DND-41 (cell line): ENCODE results near the gene MRTFA.

Source experiments
- ATAC-seq: fragments of 200-7000 bp; cut with Tn5 transposase; 3 replicates; pipeline ENCODE4 v1.9.1; 2021; ENCODE audit warnings: low read depth; ENCODE audit not compliant: insufficient read depth
- DNase-seq: peaks from one replicate; pipeline ENCODE4 v3.0.0-alpha.2; 2020
- H2AFZ ChIP-seq: 2 replicates; pipeline ENCODE4 v1.6.0; 2012; ENCODE audit warnings: low read depth, low read length
- H3K27ac ChIP-seq: 2 replicates; pipeline ENCODE4 v1.5.1; 2012; ENCODE audit warnings: low read length, inconsistent platforms
- H3K27me3 ChIP-seq: fragments of 200-600 bp; sonication (generic); 2 replicates; pipeline ENCODE4 v1.6.0; 2012; ENCODE audit warnings: low read length, mild to moderate bottlenecking, inconsistent platforms; ENCODE audit not compliant: insufficient read depth, poor library complexity
- H3K36me3 ChIP-seq: 2 replicates; pipeline ENCODE4 v1.5.1; 2012; ENCODE audit warnings: low read length, inconsistent platforms; ENCODE audit not compliant: insufficient read depth
- H3K4me1 ChIP-seq: 2 replicates; pipeline ENCODE4 v1.5.1; 2012; ENCODE audit warnings: mild to moderate bottlenecking, low read length; ENCODE audit not compliant: insufficient read depth
- H3K4me2 ChIP-seq: 2 replicates; pipeline ENCODE4 v1.6.0; 2012; ENCODE audit warnings: mild to moderate bottlenecking, moderate library complexity, low read length, inconsistent platforms; ENCODE audit not compliant: insufficient read depth
- H3K4me3 ChIP-seq, 2 experiments: fragments of 200-600 bp in 1 of 2; shearing (Covaris generic) in 1 of 2; 2 replicates each; pipeline ENCODE4 v1.5.1; 2012 to 2016; ENCODE audit warnings: inconsistent platforms in 2 of 2, low read length in 2 of 2, mild to moderate bottlenecking in 2 of 2, low read depth in 1 of 2, moderate library complexity in 1 of 2
- H3K79me2 ChIP-seq: 2 replicates; pipeline ENCODE4 v1.6.0; 2012; ENCODE audit warnings: low read length, inconsistent platforms; ENCODE audit not compliant: insufficient read depth
- H3K9ac ChIP-seq: 2 replicates; pipeline ENCODE4 v1.6.0; 2012; ENCODE audit warnings: low read depth, mild to moderate bottlenecking, inconsistent platforms, low read length, moderate library complexity
- H3K9me3 ChIP-seq: 2 replicates; pipeline ENCODE4 v1.5.1; 2012; ENCODE audit warnings: low read length, moderate library complexity, mild to moderate bottlenecking, inconsistent platforms; ENCODE audit not compliant: insufficient read depth, severe bottlenecking
- H4K20me1 ChIP-seq: 2 replicates; pipeline ENCODE4 v1.6.0; 2012; ENCODE audit warnings: low read length; ENCODE audit not compliant: insufficient read depth
- CTCF ChIP-seq: IDR thresholded peaks from 2 replicates; pipeline ENCODE4 v1.5.1; 2012; ENCODE audit warnings: borderline replicate concordance, low read length, moderate library complexity, mild to moderate bottlenecking; ENCODE audit not compliant: poor library complexity, severe bottlenecking; ENCODE audit errors: extremely low read depth
- EZH2 ChIP-seq: IDR thresholded peaks from 3 replicates; pipeline ENCODE4 v1.6.1; 2012; ENCODE audit warnings: borderline replicate concordance, low read depth, mild to moderate bottlenecking, moderate library complexity, low read length, inconsistent platforms; ENCODE audit not compliant: severe bottlenecking

Gene MRTFA

GRCh38 chr22:40429481-40429880, 207.0 kb downstream of the MRTFA start:
- Histone ChIP-seq H3K4me3 (no peak overlapping the region), H3K27ac (no peak overlapping the region), H2AFZ (no peak overlapping the region), H3K4me1 (no peaks in the 10 kb centered on the region), H4K20me1 (peaks cover 8% of the 10 kb centered on the region; the same call in 1 of the 2 replicates), H3K36me3 (peaks cover 76% of the 10 kb centered on the region), H3K27me3 (no peaks in the 10 kb centered on the region), H3K4me2 (no peak overlapping the region), H3K9me3 (no peaks in the 10 kb centered on the region), H3K9ac (no peak overlapping the region), H3K79me2 (no peaks in the 10 kb centered on the region)
- ATAC-seq, result no peak
- TF ChIP-seq EZH2, result no peak
- no peak for TF ChIP-seq CTCF
- no peak for DNase-seq

GRCh38 chr22:40428796-40429195, 207.7 kb downstream of the MRTFA start:
- H3K27me3 ChIP-seq, result no peaks in the 10 kb centered on the region
- H3K9ac ChIP-seq, result no peak overlapping the region
- TF ChIP-seq EZH2, result no peak
- TF ChIP-seq CTCF, result no peak
- H3K27ac ChIP-seq, result no peak overlapping the region
- H3K4me3 ChIP-seq, result no peak overlapping the region
- ATAC-seq (no peak), DNase-seq (no peak)
- H3K36me3 ChIP-seq, result peaks cover 79% of the 10 kb centered on the region
- no peak overlapping the region for H2AFZ ChIP-seq
- H3K4me1 ChIP-seq, result no peaks in the 10 kb centered on the region
- H3K79me2 ChIP-seq, result no peaks in the 10 kb centered on the region
- H3K4me2 ChIP-seq, result no peak overlapping the region
- H4K20me1 ChIP-seq, result peaks cover 8% of the 10 kb centered on the region; the same call in 1 of the 2 replicates
- no peaks in the 10 kb centered on the region for H3K9me3 ChIP-seq

GRCh38 chr22:40426594-40427333, 209.8 kb downstream of the MRTFA start:
- no peak overlapping the region for H2AFZ ChIP-seq
- DNase-seq (no peak), ATAC-seq (no peak)
- H3K9ac ChIP-seq, result no peak overlapping the region
- no peaks in the 10 kb centered on the region for H3K9me3 ChIP-seq
- TF ChIP-seq EZH2 (no peak), CTCF (no peak)
- H3K36me3 ChIP-seq, result peaks cover 88% of the 10 kb centered on the region
- H3K4me2 ChIP-seq, result no peak overlapping the region
- no peaks in the 10 kb centered on the region for H3K27me3 ChIP-seq
- no peak overlapping the region for H3K4me3 ChIP-seq
- no peaks in the 10 kb centered on the region for H3K79me2 ChIP-seq
- H4K20me1 ChIP-seq, result peaks cover 13% of the 10 kb centered on the region; the same call in 1 of the 2 replicates
- H3K4me1 ChIP-seq, result no peaks in the 10 kb centered on the region
- no peak overlapping the region for H3K27ac ChIP-seq

- ATAC-seq (no peak), DNase-seq (no peak)
- H3K9ac ChIP-seq, result no peak overlapping the region
- no peak overlapping the region for H2AFZ ChIP-seq
- H3K9me3 ChIP-seq, result no peaks in the 10 kb centered on the region
- no peak overlapping the region for H3K4me3 ChIP-seq
- no peaks in the 10 kb centered on the region for H3K27me3 ChIP-seq
- no peaks in the 10 kb centered on the region for H3K4me1 ChIP-seq
- H3K36me3 ChIP-seq, result peaks cover 95% of the 10 kb centered on the region
- H3K4me2 ChIP-seq, result no peak overlapping the region
- TF ChIP-seq CTCF (no peak), EZH2 (no peak)
- H4K20me1 ChIP-seq, result peaks cover 20% of the 10 kb centered on the region; the same call in 1 of the 2 replicates
- H3K79me2 ChIP-seq, result no peaks in the 10 kb centered on the region
- no peak overlapping the region for H3K27ac ChIP-seq
Observed at GRCh38 chr22:40425082-40425481, 211.4 kb downstream of the MRTFA start.
